Body of pancreas (tissue), 4 donors: ENCODE measurements around the gene KRT38.

ENCODE experiments used
- POLR2A ChIP-seq, 3 donors: fragments of 450-650 bp; IDR thresholded peaks; one replicate each; pipeline ENCODE4 v1.6.1; 2016; ENCODE audit warnings: antibody characterized with exemption in 3 of 3, mild to moderate bottlenecking in 2 of 3
- TF ChIP-seq, protein P1 (sequence below), 7 experiments: fragments of 450-650 bp in 4 of 7; fragments of 200-600 bp in 3 of 7; sonication (generic) in 3 of 7; IDR thresholded peaks; one replicate each; pipeline ENCODE4 v1.5.1; 2016 to 2019; ENCODE audit warnings: antibody characterized with exemption in 7 of 7

DNA sequence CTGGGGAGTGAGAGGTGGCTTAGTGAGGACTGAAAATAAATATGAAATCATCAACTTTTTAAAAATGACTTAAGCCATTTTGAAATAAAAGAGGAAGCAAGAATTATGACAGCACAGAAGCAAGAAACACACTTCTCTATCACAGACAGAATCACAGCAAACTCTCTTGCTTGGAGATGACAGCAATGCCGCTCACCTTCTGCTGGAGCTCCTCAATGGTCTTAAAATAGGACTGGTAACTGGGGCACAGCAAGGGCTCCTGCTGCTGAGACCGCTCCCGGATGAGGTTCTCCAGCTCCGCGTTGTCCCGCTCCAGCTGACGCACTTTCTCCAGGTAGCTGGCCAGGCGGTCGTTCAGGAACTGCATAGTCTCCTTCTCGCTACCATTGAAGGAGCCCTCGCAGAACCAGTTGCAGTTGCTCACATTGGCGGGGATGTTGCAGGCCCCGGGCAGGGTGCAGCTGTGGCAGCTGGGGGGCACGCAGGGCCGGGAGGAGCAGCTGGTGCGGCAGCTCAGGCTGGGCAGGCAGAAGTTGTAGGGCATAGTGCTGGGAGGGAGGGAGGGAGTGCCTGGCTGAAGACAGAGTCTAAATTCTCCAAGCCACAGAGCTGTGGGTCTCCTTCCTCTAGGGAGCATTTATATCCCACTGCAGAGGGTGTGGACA lies 43.7 kb downstream of the KRT38 start, which contains the start of gene KRT31:
- TF ChIP-seq, protein P1, sequence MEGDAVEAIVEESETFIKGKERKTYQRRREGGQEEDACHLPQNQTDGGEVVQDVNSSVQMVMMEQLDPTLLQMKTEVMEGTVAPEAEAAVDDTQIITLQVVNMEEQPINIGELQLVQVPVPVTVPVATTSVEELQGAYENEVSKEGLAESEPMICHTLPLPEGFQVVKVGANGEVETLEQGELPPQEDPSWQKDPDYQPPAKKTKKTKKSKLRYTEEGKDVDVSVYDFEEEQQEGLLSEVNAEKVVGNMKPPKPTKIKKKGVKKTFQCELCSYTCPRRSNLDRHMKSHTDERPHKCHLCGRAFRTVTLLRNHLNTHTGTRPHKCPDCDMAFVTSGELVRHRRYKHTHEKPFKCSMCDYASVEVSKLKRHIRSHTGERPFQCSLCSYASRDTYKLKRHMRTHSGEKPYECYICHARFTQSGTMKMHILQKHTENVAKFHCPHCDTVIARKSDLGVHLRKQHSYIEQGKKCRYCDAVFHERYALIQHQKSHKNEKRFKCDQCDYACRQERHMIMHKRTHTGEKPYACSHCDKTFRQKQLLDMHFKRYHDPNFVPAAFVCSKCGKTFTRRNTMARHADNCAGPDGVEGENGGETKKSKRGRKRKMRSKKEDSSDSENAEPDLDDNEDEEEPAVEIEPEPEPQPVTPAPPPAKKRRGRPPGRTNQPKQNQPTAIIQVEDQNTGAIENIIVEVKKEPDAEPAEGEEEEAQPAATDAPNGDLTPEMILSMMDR (IDR thresholded peaks at IDR 0.05): no peak
- no peak for TF ChIP-seq POLR2A (IDR thresholded peaks at IDR 0.05)
